Measurements from ENCODE around the gene SELENON.

GRCh38 chr1:25798666-25799351, 1.2 kb upstream of the SELENON start:
- TF ChIP-seq, protein P1, sequence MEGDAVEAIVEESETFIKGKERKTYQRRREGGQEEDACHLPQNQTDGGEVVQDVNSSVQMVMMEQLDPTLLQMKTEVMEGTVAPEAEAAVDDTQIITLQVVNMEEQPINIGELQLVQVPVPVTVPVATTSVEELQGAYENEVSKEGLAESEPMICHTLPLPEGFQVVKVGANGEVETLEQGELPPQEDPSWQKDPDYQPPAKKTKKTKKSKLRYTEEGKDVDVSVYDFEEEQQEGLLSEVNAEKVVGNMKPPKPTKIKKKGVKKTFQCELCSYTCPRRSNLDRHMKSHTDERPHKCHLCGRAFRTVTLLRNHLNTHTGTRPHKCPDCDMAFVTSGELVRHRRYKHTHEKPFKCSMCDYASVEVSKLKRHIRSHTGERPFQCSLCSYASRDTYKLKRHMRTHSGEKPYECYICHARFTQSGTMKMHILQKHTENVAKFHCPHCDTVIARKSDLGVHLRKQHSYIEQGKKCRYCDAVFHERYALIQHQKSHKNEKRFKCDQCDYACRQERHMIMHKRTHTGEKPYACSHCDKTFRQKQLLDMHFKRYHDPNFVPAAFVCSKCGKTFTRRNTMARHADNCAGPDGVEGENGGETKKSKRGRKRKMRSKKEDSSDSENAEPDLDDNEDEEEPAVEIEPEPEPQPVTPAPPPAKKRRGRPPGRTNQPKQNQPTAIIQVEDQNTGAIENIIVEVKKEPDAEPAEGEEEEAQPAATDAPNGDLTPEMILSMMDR (conservative IDR thresholded peaks at IDR 0.05; ENCODE audit: low read depth, low read length) = no peak
- TF ChIP-seq POLR2A (IDR thresholded peaks at IDR 0.05; ENCODE audit: low read depth, low read length) (no peak), CEBPB (IDR thresholded peaks at IDR 0.05; ENCODE audit: low read depth, low read length) (no peak), MAFK (IDR thresholded peaks at IDR 0.05; ENCODE audit: low read depth, low read length) (no peak), SMC3 (IDR thresholded peaks at IDR 0.05; ENCODE audit: low read depth, low read length) (no peak), RAD21 (IDR thresholded peaks at IDR 0.05; ENCODE audit: low read length) (no peak), MXI1 (IDR thresholded peaks at IDR 0.05; ENCODE audit: borderline replicate concordance, low read depth, low read length) (no peak), NFE2L2 (IDR thresholded peaks at IDR 0.05; ENCODE audit: low read depth, low read length) (no peak), FOS (IDR thresholded peaks at IDR 0.05; ENCODE audit: low read depth, low read length) (no peak), BHLHE40 (IDR thresholded peaks at IDR 0.05; ENCODE audit: low read depth, low read length) (no peak), RFX5 (IDR thresholded peaks at IDR 0.05; ENCODE audit: low read depth, low read length) (no peak)
